Smooth muscle cell (in vitro differentiated cells): ENCODE results near the gene DENND2D. TPM values are rescaled to one million over a fixed set of nuclear protein-coding genes. Genes with fewer than 3 reads are reported as not detected.

Experiments
- DNase-seq: peaks from one replicate; lab custom pipeline; 2025; ENCODE audit not compliant: unreplicated experiment; lab: John Stamatoyannopoulos, UW
- H2AFZ ChIP-seq: fragments of 200-600 bp; sonication (generic); 2 replicates; pipeline ENCODE4 v1.6.0; 2016; ENCODE audit warnings: antibody characterized with exemption, low read depth, mild to moderate bottlenecking
- H3F3A ChIP-seq: fragments of 200-600 bp; sonication (generic); 2 replicates; pipeline ENCODE4 v1.6.0; 2017; ENCODE audit warnings: antibody characterized with exemption, low read depth
- H3K27ac ChIP-seq: fragments of 200-600 bp; sonication (generic); 2 replicates; pipeline ENCODE4 v1.5.1; 2016; ENCODE audit warnings: low read depth, mild to moderate bottlenecking
- H3K27me3 ChIP-seq: fragments of 200-600 bp; sonication (generic); 2 replicates; pipeline ENCODE4 v1.6.1; 2016; ENCODE audit warnings: low read depth, mild to moderate bottlenecking
- H3K36me3 ChIP-seq: fragments of 200-600 bp; sonication (generic); 2 replicates; pipeline ENCODE4 v1.5.1; 2016; ENCODE audit warnings: low read depth
- H3K4me1 ChIP-seq: fragments of 200-600 bp; sonication (generic); 2 replicates; pipeline ENCODE4 v1.5.1; 2016; ENCODE audit warnings: low read depth
- H3K4me2 ChIP-seq: fragments of 200-600 bp; sonication (generic); 2 replicates; pipeline ENCODE4 v1.6.0; 2016; ENCODE audit warnings: mild to moderate bottlenecking
- H3K4me3 ChIP-seq: fragments of 200-600 bp; sonication (generic); 2 replicates; pipeline ENCODE4 v1.5.1; 2016; ENCODE audit warnings: mild to moderate bottlenecking
- H3K79me2 ChIP-seq: fragments of 200-600 bp; sonication (generic); 2 replicates; pipeline ENCODE4 v1.6.0; 2016; ENCODE audit warnings: low read depth, mild to moderate bottlenecking
- H3K9ac ChIP-seq: fragments of 200-600 bp; sonication (generic); 2 replicates; pipeline ENCODE4 v1.6.0; 2016; ENCODE audit warnings: low read depth
- H3K9me3 ChIP-seq: fragments of 200-600 bp; sonication (generic); replicated peaks from 2 replicates; pipeline ENCODE4 v1.5.1; 2016; ENCODE audit warnings: low read depth
- H4K20me1 ChIP-seq: fragments of 200-600 bp; sonication (generic); 2 replicates; pipeline ENCODE4 v1.6.0; 2016; ENCODE audit warnings: low read depth
- WGBS: methylation state at CpG from one replicate; pipeline ENCODE4 v1.1.7; 2016; ENCODE audit warnings: low lambda C conversion rate; 5-methylcytosine and 5-hydroxymethylcytosine counted together
- polyA plus RNA-seq: library from polyadenylated mRNA; unstranded; fragments of >200 nt; fragmentation: Nextera tagmentation; extraction: Ambion mirVana; gene quantifications from 2 replicates; pipeline ENCODE4 v1.2.1, GENCODE V29; 2016
- total RNA-seq: library from RNA; depleted of rRNA; stranded (reverse); fragments of >200 nt; gene quantifications from 2 replicates; pipeline ENCODE4 v1.2.3, GENCODE V29; 2014
- TF ChIP-seq, protein P1 (sequence below): fragments of 200-600 bp; sonication (generic); IDR thresholded peaks from 2 replicates; pipeline ENCODE4 v1.5.1; 2017; ENCODE audit warnings: borderline replicate concordance, mild to moderate bottlenecking, antibody characterized with exemption; ENCODE audit not compliant: insufficient read depth, poor library complexity, severe bottlenecking

DENND2D gene
- total and polyA plus RNA-seq, 2 experiments from 2014 or later, result 0.75 to 3.7 TPM

DNA sequence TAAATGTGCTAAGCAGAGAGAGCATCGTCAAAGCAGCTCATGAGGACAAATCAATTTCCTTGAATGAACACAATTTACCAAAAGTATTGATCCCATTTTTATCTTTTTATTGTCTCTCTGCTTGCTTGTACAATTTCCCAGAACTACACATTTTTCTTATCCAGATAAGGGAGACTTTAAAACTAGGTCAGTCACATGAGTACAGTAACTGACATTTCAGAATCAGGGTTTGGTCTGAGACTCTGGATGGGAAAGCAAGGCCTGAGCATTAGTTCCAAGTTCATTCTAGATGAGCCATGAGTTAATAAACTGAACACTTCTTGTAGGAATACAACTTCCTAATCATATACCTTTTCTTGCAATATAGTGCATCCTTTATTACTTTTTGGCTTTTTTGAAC, 11.5 kb upstream of the DENND2D start:
- no peaks in the 10 kb centered on the region for H3K36me3 ChIP-seq
- no peaks in the 10 kb centered on the region for H3K9me3 ChIP-seq
- H3K4me1 ChIP-seq, result peaks cover 13% of the 10 kb centered on the region
- no peaks in the 10 kb centered on the region for H3K27me3 ChIP-seq
- H4K20me1 ChIP-seq, result no peaks in the 10 kb centered on the region
- no peak overlapping the region for H3K4me3 ChIP-seq
- H3F3A ChIP-seq, result peaks cover 4% of the 10 kb centered on the region
- WGBS, result 90% methylated on average over 1 of the region's 1 CpG
- H3K79me2 ChIP-seq, result no peaks in the 10 kb centered on the region
- H3K4me2 ChIP-seq, result no peak overlapping the region
- no peak overlapping the region for H3K27ac ChIP-seq
- DNase-seq, result no peak
- no peak overlapping the region for H3K9ac ChIP-seq
- H2AFZ ChIP-seq, result no peak overlapping the region
- TF ChIP-seq, protein P1, sequence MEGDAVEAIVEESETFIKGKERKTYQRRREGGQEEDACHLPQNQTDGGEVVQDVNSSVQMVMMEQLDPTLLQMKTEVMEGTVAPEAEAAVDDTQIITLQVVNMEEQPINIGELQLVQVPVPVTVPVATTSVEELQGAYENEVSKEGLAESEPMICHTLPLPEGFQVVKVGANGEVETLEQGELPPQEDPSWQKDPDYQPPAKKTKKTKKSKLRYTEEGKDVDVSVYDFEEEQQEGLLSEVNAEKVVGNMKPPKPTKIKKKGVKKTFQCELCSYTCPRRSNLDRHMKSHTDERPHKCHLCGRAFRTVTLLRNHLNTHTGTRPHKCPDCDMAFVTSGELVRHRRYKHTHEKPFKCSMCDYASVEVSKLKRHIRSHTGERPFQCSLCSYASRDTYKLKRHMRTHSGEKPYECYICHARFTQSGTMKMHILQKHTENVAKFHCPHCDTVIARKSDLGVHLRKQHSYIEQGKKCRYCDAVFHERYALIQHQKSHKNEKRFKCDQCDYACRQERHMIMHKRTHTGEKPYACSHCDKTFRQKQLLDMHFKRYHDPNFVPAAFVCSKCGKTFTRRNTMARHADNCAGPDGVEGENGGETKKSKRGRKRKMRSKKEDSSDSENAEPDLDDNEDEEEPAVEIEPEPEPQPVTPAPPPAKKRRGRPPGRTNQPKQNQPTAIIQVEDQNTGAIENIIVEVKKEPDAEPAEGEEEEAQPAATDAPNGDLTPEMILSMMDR, result no peak

DNA sequence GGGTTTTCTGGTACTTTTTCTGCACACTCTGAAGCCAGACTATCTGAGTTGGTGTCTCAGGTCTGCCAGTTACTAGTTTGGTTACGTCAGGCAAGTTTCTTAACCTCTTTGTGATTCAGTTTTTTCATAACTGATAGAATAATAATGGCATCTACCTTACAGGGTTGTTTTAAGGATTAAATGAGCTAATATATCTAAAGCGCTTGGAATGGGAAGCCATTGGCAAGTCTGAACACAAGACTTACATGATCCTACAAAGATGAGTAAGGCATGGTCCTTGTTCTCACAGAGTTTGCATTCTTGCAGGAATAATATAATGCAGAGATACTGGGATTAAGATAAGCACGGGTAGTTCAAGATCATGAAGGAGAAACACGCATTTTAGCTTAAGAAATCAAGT, 9.2 kb upstream of the DENND2D start:
- Histone ChIP-seq H3K9ac (no peak overlapping the region), H3K4me3 (no peak overlapping the region), H3K4me2 (no peak overlapping the region), H3F3A (no peaks in the 10 kb centered on the region), H4K20me1 (no peaks in the 10 kb centered on the region), H3K27me3 (no peaks in the 10 kb centered on the region), H3K79me2 (no peaks in the 10 kb centered on the region), H2AFZ (no peak overlapping the region), H3K4me1 (peaks cover 7% of the 10 kb centered on the region), H3K9me3 (no peaks in the 10 kb centered on the region), H3K27ac (no peak overlapping the region), H3K36me3 (no peaks in the 10 kb centered on the region)
- no peak for DNase-seq
- 79% methylated on average over 4 of the region's 4 CpGs for WGBS
- TF ChIP-seq, protein P1, result no peak

DNA sequence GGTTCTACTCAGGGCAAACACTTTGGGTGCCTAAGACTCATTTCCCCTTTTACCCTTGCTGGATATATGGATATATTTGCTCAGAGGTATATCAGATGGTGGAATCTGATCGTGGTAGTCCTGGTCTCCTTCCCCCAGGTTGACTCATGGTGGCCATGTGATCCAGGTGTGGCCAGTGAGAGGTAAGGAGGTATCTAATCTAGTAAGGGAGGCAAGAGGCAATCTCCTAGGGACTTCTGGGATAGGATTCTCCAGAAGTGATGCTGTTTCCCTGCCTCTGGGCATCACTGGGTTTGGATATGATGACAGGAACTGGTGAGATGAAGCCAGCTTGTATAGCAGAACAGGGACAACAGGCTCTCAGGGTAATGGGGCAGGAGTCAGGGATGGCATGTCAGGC, 8.5 kb upstream of the DENND2D start:
- Histone ChIP-seq H3K36me3 (no peaks in the 10 kb centered on the region), H3K79me2 (no peaks in the 10 kb centered on the region), H3K4me2 (no peak overlapping the region), H3K27me3 (no peaks in the 10 kb centered on the region), H2AFZ (no peak overlapping the region), H3K27ac (no peak overlapping the region), H3K4me3 (no peak overlapping the region), H3K9me3 (no peaks in the 10 kb centered on the region), H3K9ac (no peak overlapping the region), H3K4me1 (peaks cover 1% of the 10 kb centered on the region), H4K20me1 (no peaks in the 10 kb centered on the region), H3F3A (no peaks in the 10 kb centered on the region)
- TF ChIP-seq, protein P1, result no peak
- DNase-seq, result no peak
- 67% methylated on average over 1 of the region's 1 CpG for WGBS

DNA sequence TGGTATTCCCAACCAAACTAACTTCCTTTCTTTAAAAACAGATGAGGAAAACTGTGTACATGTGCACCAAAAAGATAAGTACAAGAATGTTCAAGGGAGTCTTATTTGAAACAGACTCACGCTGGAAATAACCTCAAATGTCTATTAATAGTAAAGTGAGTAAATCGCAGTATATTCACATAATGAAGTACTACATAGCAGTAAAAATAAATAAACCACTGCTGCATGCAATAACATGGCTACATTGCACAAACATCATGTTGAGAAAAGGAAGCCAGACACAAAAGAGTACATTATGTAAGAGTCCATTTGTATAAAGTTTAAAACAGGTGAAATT, 5.2 kb upstream of the DENND2D start:
- no peaks in the 10 kb centered on the region for H3K79me2 ChIP-seq
- no peaks in the 10 kb centered on the region for H4K20me1 ChIP-seq
- no peaks in the 10 kb centered on the region for H3F3A ChIP-seq
- no peaks in the 10 kb centered on the region for H3K4me1 ChIP-seq
- H3K4me2 ChIP-seq, result no peak overlapping the region
- no peaks in the 10 kb centered on the region for H3K27me3 ChIP-seq
- H3K4me3 ChIP-seq, result no peak overlapping the region
- H3K27ac ChIP-seq, result no peak overlapping the region
- WGBS, result 52% methylated on average over 2 of the region's 2 CpGs
- TF ChIP-seq, protein P1, result no peak
- H3K9ac ChIP-seq, result no peak overlapping the region
- H3K9me3 ChIP-seq, result no peaks in the 10 kb centered on the region
- H3K36me3 ChIP-seq, result no peaks in the 10 kb centered on the region
- H2AFZ ChIP-seq, result no peak overlapping the region
- no peak for DNase-seq
